ENCODE results near the gene GNAO1. TPM values are rescaled to one million over a fixed set of nuclear protein-coding genes. Genes with fewer than 3 reads are reported as not detected.

The GNAO1 gene
- total and polyA plus RNA-seq, 2 of the 13 experiments (the other 11 are each of a cell fraction or from before 2014, with no cell fraction given), result not detected

DNA sequence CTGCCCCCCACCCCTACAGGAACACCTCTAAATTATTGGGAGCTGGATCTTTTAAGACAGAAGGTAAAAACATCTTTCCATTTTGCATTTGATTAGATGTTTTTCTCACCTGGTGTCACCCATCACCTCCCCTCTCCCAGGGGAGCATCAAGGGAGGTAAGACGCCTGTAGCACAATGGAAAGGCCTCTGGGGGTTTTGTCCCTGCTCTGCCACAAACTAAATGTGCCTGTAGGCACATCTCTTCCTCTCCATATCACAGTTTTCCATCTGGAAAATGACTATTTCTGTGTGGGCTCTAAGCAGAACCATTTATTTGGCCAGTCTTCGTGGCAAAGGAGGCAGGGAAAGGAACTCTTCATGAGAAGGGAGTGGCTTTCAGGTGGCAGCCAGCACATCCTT is 76.6 kb downstream of the GNAO1 start:
- in situ Hi-C loops (cut with HindIII; ENCODE audit: extremely low pct_ligation_motif_present, low pct_unique_long_range_greater_than_20kb), result no loop called here
- Histone ChIP-seq H3K4me3 (replicated peaks in 1 of 3; ENCODE audit: insufficient read depth in 1 of 3, low read depth in 2 of 3, low read length in 3 of 3) (no peak overlapping the region), H3K9ac (ENCODE audit: insufficient read depth, low read depth, low read length) (no peak overlapping the region), H3K4me1 (ENCODE audit: insufficient read depth, low read length) (peaks cover 33% of the 10 kb centered on the region), H3K9me3 (ENCODE audit: low read length) (no peaks in the 10 kb centered on the region), H4K20me1 (ENCODE audit: insufficient read depth, low read length) (no peaks in the 10 kb centered on the region), H3K4me2 (ENCODE audit: low read depth, low read length) (no peak overlapping the region), H3K79me2 (ENCODE audit: insufficient read depth, low read length) (no peaks in the 10 kb centered on the region), H3K27ac (ENCODE audit: extremely low read length, insufficient read depth, low read length) (no peak overlapping the region), H2AFZ (ENCODE audit: low read length) (no peak overlapping the region), H3K27me3 (ENCODE audit: control insufficient read depth in 1 of 2, insufficient read depth in 2 of 2, low read length in 2 of 2) (peaks cover 2 to 5% of the 10 kb centered on the region in 2 experiments; a peak in 3 of 5 replicates), H3K36me3 (replicated peaks in 1 of 2; ENCODE audit: control insufficient read depth in 1 of 2, insufficient read depth in 2 of 2, low read length in 2 of 2) (no peaks in the 10 kb centered on the region)
- no TSS peak for BruUV-seq (replicated peaks)
- ATAC-seq (no peak), DNase-seq (ENCODE audit: low spot score) (no peak), FAIRE-seq (no peak)
- TF ChIP-seq BORCS8-MEF2B (CRISPR knock-in tag; IDR thresholded peaks at IDR 0.05), result no peak
- no peak for TF ChIP-seq IKZF1 (IDR thresholded peaks at IDR 0.05)
- no peak for TF ChIP-seq ZNF616 (CRISPR knock-in tag; IDR thresholded peaks at IDR 0.05; ENCODE audit: low read depth)
- no peak for TF ChIP-seq SSRP1 (CRISPR knock-in tag; IDR thresholded peaks at IDR 0.05)
- TF ChIP-seq, protein P1, sequence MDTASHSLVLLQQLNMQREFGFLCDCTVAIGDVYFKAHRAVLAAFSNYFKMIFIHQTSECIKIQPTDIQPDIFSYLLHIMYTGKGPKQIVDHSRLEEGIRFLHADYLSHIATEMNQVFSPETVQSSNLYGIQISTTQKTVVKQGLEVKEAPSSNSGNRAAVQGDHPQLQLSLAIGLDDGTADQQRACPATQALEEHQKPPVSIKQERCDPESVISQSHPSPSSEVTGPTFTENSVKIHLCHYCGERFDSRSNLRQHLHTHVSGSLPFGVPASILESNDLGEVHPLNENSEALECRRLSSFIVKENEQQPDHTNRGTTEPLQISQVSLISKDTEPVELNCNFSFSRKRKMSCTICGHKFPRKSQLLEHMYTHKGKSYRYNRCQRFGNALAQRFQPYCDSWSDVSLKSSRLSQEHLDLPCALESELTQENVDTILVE (CRISPR knock-in tag; IDR thresholded peaks at IDR 0.05), result no peak
- TF ChIP-seq NKX3-1 (CRISPR knock-in tag; IDR thresholded peaks at IDR 0.05), result no peak
- TF ChIP-seq, protein P2, sequence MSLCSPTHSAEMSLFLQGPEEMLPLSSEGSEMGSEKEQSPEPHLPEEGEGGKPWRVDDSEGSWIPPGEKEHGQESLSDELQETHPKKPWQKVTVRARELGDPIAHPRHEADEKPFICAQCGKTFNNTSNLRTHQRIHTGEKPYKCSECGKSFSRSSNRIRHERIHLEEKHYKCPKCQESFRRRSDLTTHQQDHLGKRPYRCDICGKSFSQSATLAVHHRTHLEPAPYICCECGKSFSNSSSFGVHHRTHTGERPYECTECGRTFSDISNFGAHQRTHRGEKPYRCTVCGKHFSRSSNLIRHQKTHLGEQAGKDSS (CRISPR knock-in tag; IDR thresholded peaks at IDR 0.05; ENCODE audit: borderline replicate concordance, low read depth), result no peak
- no peak for TF ChIP-seq ZNF451 (CRISPR knock-in tag; IDR thresholded peaks at IDR 0.05)
- TF ChIP-seq PCBP1 (IDR thresholded peaks at IDR 0.05; ENCODE audit: borderline replicate concordance, low read depth, low read length), result no peak
- TF ChIP-seq, protein P3, sequence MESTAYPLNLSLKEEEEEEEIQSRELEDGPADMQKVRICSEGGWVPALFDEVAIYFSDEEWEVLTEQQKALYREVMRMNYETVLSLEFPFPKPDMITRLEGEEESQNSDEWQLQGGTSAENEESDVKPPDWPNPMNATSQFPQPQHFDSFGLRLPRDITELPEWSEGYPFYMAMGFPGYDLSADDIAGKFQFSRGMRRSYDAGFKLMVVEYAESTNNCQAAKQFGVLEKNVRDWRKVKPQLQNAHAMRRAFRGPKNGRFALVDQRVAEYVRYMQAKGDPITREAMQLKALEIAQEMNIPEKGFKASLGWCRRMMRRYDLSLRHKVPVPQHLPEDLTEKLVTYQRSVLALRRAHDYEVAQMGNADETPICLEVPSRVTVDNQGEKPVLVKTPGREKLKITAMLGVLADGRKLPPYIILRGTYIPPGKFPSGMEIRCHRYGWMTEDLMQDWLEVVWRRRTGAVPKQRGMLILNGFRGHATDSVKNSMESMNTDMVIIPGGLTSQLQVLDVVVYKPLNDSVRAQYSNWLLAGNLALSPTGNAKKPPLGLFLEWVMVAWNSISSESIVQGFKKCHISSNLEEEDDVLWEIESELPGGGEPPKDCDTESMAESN (CRISPR knock-in tag; conservative IDR thresholded peaks at IDR 0.05), result no peak
- no peak for TF ChIP-seq ZNF780A (CRISPR knock-in tag; IDR thresholded peaks at IDR 0.05)
- no peak for TF ChIP-seq ZNF382 (CRISPR knock-in tag; IDR thresholded peaks at IDR 0.05; ENCODE audit: borderline replicate concordance)
- WGBS (ENCODE audit: low lambda C conversion rate), result 3% methylated on average over 2 of the region's 2 CpGs
- CTCF ChIA-PET (ENCODE audit: low intra/inter-chr PET ratio, low total read pairs), result no interaction called here
- intact Hi-C loops (cut with micrococcal nuclease; ENCODE audit: unreplicated experiment), result no loop called here
- POLR2A ChIA-PET, result no interaction called here

All from HepG2 (cell line).